ENCODE results near the gene CACNA2D4.

CACNA2D4 gene

DNA sequence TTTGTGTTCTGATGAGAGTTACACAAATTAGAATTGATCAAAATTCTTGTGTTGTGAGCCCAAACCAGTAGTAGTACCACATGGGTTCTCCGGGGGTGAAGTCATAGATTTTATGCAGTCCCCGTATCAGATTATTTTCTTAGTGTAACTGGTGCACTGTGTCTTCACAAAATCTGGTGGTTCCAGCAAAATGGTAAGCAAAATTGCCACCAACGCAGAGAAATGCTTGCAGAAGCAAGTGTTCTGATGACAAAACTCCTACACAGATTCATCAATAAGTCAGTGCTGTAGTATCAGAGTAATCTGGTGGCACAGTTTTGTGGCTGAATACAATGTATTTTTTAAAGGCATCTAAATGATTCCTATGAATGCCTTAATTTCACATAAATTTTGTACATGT is 1.3 kb upstream of the CACNA2D4 start:
- DNase-seq = no peak

GRCh38 chr12:1919284-1919683 is 832 bp upstream of the CACNA2D4 start:
- no peak for DNase-seq

DNA sequence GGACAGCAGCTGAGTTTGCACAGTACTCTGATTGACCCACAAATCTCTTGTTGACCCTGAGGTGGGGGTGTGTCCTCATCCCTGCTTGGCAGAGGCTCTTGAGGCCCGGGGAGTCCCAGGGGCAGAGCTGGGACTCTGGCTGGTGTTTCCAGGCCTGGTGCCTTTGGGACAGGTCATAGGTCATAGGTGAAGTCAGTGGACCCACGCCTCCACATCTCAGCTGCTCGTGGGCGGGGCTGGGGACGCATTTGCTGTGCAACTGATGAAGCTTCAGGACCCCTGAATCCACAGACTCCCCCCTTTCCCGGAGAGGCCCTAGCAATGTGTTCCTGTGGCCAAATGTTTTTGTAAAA is 408 bp upstream of the CACNA2D4 start:
- no peak for DNase-seq

GRCh38 chr12:1917172-1918070 is 1.0 kb downstream of the CACNA2D4 start:
- peak in 1 of 51 donors; percentile 24 for DNase-seq

GRCh38 chr12:1916371-1917171 is 1.9 kb downstream of the CACNA2D4 start:
- DNase-seq = peak in 6 of 51 donors; percentile 23 to 50 (median 29)

DNA sequence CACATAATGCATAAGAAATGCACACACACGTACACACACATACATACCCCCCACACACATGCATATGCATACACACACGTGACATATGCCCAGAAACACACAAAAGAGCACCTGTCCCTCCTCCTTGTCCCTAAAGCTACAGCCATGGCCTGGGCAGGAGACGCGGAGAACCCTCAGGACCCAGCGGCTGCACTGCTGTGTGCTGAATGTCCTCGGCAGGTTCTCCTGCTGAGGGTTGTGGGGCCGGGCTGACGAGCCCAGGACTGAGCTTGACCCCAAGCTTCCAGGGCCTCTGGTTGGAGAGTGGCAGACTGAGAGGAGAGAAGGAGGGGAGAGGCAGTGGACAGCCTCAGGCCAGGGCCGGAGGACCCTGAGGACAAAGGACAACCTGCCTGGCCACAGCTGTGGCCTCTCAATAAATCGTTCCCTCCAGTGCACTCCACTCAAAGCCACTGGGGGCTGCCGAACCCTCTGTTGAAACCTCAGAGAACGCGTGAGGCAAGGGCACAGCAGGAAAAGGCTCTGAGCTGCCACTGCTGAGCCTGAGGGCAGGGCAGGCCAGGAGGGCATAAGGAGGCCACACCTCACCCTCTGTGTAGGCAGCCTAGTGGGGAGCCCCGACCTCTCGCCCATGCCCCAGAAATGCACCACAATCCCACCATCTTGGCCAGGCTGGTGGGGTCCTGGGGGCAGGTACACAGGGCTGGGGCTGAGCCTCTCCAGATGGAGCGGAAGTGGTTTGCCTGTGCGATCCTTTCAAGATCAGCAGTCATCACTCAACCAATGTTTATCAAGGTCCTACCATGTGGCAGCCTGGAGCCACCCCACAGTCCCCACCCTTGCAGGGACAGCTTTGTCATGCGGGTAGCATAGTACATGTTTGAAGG is 3.1 kb downstream of the CACNA2D4 start:
- DNase-seq = no peak

- DNase-seq = no peak
These were observed 4.1 kb downstream of the CACNA2D4 start for GRCh38 chr12:1914114-1914911.

DNA sequence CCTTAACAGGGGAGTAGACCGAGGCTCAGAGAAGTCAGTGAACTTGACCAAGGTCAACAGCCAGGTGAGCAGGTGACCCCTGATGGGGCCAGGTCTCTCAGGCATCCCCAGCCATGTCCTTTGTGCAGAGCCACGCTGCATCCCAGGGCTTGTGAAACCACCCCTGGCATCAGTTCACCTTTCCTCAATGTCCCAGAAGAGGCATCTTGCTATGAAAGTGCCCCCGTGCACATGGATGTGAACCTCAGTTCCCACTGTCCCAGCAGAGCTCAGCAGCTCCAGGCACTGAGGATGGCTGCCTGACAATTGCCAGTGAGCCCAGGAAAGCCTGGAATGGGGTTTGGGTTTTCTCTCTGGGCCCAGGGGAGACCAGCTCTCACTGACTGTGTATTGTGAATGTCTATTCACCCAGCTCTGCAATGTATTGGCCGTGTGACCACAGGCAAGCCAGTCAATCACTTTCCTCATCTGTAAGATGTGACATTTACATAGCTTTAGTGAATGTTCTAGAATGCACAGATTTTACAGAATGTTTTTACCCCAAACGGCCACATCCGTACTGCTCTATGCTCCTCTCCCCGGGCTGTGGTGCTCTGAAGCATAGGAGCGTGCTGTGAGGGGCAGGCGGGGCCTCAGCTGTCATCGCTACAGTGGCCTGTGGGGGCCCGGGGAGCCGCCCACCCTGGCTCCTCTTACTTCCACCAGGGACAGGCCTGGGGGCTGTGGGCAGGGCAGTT is 4.9 kb downstream of the CACNA2D4 start:
- no peak for DNase-seq

GRCh38 chr12:1912580-1913376 is 5.7 kb downstream of the CACNA2D4 start:
- DNase-seq = no peak

DNA sequence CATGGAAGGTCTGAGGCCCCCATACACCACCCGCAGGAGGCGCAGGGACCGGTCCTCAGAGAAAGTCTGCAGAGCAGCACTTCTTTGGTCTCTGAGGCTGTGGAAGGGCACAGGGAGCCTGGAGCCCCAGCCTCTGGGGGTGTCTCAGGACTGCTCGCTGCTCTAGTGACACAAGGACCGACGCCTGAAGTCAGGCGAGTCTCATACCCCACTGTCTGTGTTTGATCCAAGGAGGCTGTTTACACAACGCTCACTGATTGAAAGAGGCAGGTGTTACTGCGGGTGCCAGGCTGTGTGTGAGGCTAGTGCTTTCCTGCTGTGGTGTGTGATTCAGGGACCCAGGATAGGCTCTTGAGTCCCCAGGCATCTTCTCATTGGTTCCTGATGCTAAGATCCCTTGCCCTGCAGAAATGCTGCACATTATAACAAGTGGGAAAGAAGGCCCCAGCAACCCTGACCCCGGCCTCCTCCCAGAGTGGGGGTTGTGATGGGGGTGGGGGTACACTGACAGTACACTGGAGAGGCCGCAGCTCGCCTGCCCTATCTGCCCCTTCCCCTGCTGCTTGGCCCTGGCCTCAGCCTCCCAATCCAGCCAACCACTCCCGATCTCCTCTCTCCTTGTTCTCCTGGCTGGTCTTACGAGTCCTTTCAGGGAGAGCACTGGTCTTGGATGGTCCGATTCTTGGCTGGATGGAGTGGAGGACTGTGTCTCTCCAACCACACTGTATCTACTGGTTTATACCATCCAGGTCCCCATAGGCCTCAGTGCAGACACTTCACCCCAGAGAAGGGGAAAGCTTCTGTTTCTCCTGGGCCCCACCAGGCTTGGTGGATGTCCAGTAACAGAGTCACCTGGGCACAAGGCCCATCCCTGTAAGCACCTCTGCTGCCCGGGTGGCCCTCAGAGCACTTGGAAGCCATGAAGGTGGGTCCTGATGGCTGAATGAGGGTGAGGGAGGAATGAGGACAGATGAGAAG is 6.6 kb downstream of the CACNA2D4 start:
- DNase-seq = no peak

- no peak for DNase-seq
These were observed 8.0 kb downstream of the CACNA2D4 start for GRCh38 chr12:1910468-1910867.

- no peak for DNase-seq
These were observed 9.7 kb downstream of the CACNA2D4 start for GRCh38 chr12:1908758-1909157.

DNA sequence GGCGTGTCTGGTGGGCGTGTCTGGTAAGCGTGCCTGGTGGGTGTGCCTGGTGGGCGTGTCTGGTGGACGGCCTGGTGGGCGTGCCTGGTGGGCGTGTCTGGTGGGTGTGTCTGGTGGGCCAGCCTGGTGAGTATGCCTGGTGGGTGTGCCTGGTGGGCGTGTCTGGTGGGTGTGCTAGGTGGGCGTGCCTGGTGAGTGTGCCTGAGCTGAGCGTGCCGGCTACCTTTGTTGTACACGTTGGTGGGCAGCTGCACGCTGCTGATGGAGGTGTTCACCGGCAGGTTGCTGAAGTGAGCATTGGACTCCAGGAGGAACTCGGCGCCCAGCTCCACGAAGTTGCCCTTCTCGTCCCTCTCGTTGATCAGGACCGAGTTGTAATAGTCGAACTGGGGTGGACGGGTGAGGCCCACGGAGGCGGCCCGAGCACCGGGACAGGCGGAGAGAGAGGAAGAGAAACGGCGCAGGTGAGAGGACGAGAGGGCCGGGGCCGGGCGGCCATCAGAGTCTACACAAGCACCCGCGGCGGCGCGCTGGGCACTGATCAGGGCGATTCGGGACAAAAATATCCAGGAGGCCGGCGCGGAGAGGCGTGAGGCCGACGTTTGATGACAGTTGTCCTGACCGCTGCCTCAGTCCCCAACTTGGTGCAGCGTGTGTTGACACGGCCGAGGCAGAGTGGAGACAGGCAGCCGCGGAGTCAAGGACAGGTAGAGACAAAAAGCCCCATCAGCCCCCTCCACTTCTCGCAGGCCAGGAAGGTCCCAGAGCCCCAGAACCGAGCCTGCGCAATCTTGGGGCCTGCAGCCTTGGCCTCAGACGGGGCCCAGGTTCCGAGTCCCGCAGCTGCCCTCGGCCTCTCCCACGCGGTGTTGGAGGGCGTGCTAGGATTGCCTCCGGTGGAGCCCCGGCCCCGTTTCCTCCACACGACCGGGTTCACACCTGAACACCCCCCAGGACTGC is 10.5 kb downstream of the CACNA2D4 start:
- DNase-seq = no peak

DNA sequence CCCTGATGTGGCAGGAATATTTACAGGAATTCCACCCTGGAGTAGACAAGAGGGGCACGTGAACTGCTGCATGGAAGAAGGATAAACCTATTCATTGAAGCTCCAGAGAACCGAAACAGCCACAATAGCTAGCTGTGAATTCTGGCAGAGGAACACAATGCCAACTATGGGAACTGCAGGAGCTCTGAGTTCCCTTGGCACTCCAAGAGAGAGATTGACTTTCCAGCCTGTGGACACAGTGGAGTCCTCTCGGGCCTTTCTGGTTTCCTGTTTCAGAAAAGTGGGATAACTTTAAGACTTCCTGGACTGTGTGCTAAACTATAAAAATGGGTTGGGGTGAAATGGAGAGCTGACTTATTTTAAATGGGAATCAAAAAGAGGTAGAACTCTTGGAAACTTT is 11.9 kb downstream of the CACNA2D4 start:
- DNase-seq = no peak

GRCh38 chr12:1904875-1905274 is 13.6 kb downstream of the CACNA2D4 start:
- DNase-seq = no peak

- no peak for DNase-seq
These were observed 21.5 kb downstream of the CACNA2D4 start for GRCh38 chr12:1896964-1897363.

DNA sequence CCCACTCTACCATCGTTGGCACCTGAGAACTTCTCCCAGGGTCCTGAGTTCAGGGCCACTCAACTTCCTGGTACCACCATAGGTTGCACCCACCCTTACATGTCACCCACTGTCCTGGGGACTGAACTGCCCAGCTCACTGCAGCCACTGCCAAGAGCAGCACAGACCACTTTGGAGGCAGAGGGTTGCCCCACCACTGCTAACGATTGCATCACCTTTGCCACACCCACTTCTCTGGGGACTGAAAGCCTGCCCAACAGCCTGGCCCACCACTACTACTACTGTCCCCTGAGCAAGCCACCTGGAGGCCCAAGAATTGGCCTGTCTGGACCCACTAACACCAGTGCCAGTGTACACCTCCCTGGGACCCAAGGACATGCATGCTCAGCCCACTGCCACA is 27.6 kb downstream of the CACNA2D4 start:
- DNase-seq = no peak

Data from hypothalamus (tissue), 51 donors.